Keratinocyte (primary cell): ENCODE data around the gene TMPRSS2. TPM values are rescaled to one million over a fixed set of nuclear protein-coding genes. Genes with fewer than 3 reads are reported as not detected.
A peak's percentile ranks its signal among the peaks of the same experiment; 100 is the strongest.

Experiments
- DNase-seq: peaks from one replicate; pipeline ENCODE4 v3.0.0-alpha.2; 2011; ENCODE audit warnings: low read depth, missing footprints, low spot score
- FAIRE-seq: peaks from 2 replicates; lab custom pipeline; 2011; peaks lifted over from hg19 to GRCh38; lab: Jason Lieb, UNC
- H2AFZ ChIP-seq: 2 replicates; pipeline ENCODE4 v1.6.0; 2012; ENCODE audit warnings: low read length, control low read depth, inconsistent platforms; ENCODE audit not compliant: control insufficient read depth
- H3K27ac ChIP-seq: 2 replicates; pipeline ENCODE4 v1.5.1; 2011; ENCODE audit warnings: low read length; ENCODE audit not compliant: control insufficient read depth, insufficient read depth
- H3K27me3 ChIP-seq: 3 replicates; pipeline ENCODE4 v1.6.0; 2011; ENCODE audit warnings: low read length; ENCODE audit not compliant: control insufficient read depth, insufficient read depth; ENCODE audit errors: extremely low read depth
- H3K36me3 ChIP-seq, 2 experiments: 2 replicates in 1 of 2; 3 replicates in 1 of 2; pipeline ENCODE4 v1.5.1; 2011; ENCODE audit warnings: low read length in 2 of 2, mild to moderate bottlenecking in 1 of 2; ENCODE audit not compliant: control insufficient read depth in 2 of 2, insufficient read depth in 2 of 2; ENCODE audit errors: extremely low read depth in 1 of 2
- H3K4me1 ChIP-seq: 3 replicates; pipeline ENCODE4 v1.5.1; 2011; ENCODE audit warnings: low read length; ENCODE audit not compliant: control insufficient read depth, insufficient read depth; ENCODE audit errors: extremely low read depth
- H3K4me2 ChIP-seq: 3 replicates; pipeline ENCODE4 v1.6.0; 2011; ENCODE audit warnings: low read depth, low read length; ENCODE audit not compliant: control insufficient read depth, insufficient read depth; ENCODE audit errors: extremely low read depth
- H3K4me3 ChIP-seq, 3 experiments: fragments of 200-600 bp in 1 of 3; sonication (generic) in 1 of 3; 2 replicates in 2 of 3; 3 replicates in 1 of 3; pipeline ENCODE4 v1.5.1; 2011 to 2016; ENCODE audit warnings: low read length in 3 of 3, mild to moderate bottlenecking in 3 of 3, control low read depth in 2 of 3, inconsistent platforms in 1 of 3, low read depth in 1 of 3, mixed read lengths in 1 of 3, mixed run types in 1 of 3, moderate library complexity in 1 of 3; ENCODE audit not compliant: control insufficient read depth in 2 of 3, insufficient read depth in 2 of 3; ENCODE audit errors: extremely low read depth in 1 of 3
- H3K79me2 ChIP-seq: 2 replicates; pipeline ENCODE4 v1.6.0; 2012; ENCODE audit warnings: low read length; ENCODE audit not compliant: control insufficient read depth, insufficient read depth
- H3K9ac ChIP-seq: 3 replicates; pipeline ENCODE4 v1.6.0; 2011; ENCODE audit warnings: low read length; ENCODE audit not compliant: control insufficient read depth, insufficient read depth; ENCODE audit errors: extremely low read depth
- H3K9me1 ChIP-seq: 3 replicates; pipeline ENCODE4 v1.6.0; 2011; ENCODE audit warnings: low read length; ENCODE audit not compliant: control insufficient read depth, insufficient read depth; ENCODE audit errors: extremely low read depth
- H3K9me3 ChIP-seq: 2 replicates; pipeline ENCODE4 v1.5.1; 2012; ENCODE audit warnings: low read depth, low read length; ENCODE audit not compliant: control insufficient read depth
- H4K20me1 ChIP-seq: 3 replicates; pipeline ENCODE4 v1.6.0; 2011; ENCODE audit warnings: low read length; ENCODE audit not compliant: control insufficient read depth, insufficient read depth; ENCODE audit errors: extremely low read depth
- CTCF ChIP-seq, 3 experiments: IDR thresholded peaks in 1 of 3; conservative IDR thresholded peaks in 1 of 3; optimal IDR thresholded peaks in 1 of 3; 2 replicates in 2 of 3; 3 replicates in 1 of 3; pipeline versions ENCODE3 to v1.5.1; 2011; ENCODE audit warnings: low read length in 3 of 3, mild to moderate bottlenecking in 3 of 3, moderate library complexity in 2 of 3, control low read depth in 1 of 3, inconsistent platforms in 1 of 3; ENCODE audit not compliant: insufficient read depth in 2 of 3; ENCODE audit errors: extremely low read depth in 1 of 3
- EZH2 ChIP-seq: IDR thresholded peaks from one replicate; pipeline ENCODE4 v1.6.1; 2012; ENCODE audit warnings: inconsistent platforms, mild to moderate bottlenecking, low read length, moderate library complexity
- dilution Hi-C: fragments of 300-500 bp; cut with MboI; formaldehyde crosslinking; loops from one replicate; pipeline ENCODE4 v1.7.0; 2020; ENCODE audit warnings: low sequenced_read_pairs; ENCODE audit not compliant: extremely low pct_ligation_motif_present
- polyA plus RNA-seq, 5 experiments: library from polyadenylated mRNA; depleted of rRNA in 3 of 5; stranded (reverse) in 3 of 5; stranded (forward) in 1 of 5; unstranded in 1 of 5; fragments of >200 nt; gene quantifications; 1 replicate in 1 of 5; 2 replicates in 3 of 5; 3 replicates in 1 of 5; pipeline versions ENCODE4 v1.2.1 to v1.2.3, GENCODE V29; 2011 to 2012; ENCODE audit warnings: missing spikeins in 2 of 5, low read depth in 1 of 5, low replicate concordance in 1 of 5

TMPRSS2 gene
- polyA plus RNA-seq, 1 donor (not counting 4 experiments of a cell fraction or from before 2014, with no cell fraction given): not detected

GRCh38 chr21:41508415-41509144 lies 622 bp upstream of the TMPRSS2 start:
- no peaks in the 10 kb centered on the region for H3K9me1 ChIP-seq
- TF ChIP-seq EZH2: peak; percentile 78
- TF ChIP-seq CTCF (optimal IDR thresholded peaks at IDR 0.05 in 1 of 3, IDR thresholded peaks at IDR 0.05 in 1 of 3, conservative IDR thresholded peaks at IDR 0.05 in 1 of 3; ENCODE audit: extremely low read depth in 1 of 3, insufficient read depth in 2 of 3, low read length in 3 of 3): no peak
- no peak overlapping the region for H3K9ac ChIP-seq
- no peaks in the 10 kb centered on the region for H3K4me1 ChIP-seq
- dilution Hi-C loops: no loop called here
- DNase-seq: no peak
- H4K20me1 ChIP-seq: peaks cover 2% of the 10 kb centered on the region
- no peaks in the 10 kb centered on the region for H3K36me3 ChIP-seq
- H3K27me3 ChIP-seq: peaks cover 55% of the 10 kb centered on the region
- H3K4me2 ChIP-seq: no peak overlapping the region
- no peak overlapping the region for H3K27ac ChIP-seq
- H3K79me2 ChIP-seq: no peaks in the 10 kb centered on the region
- no peak overlapping the region for H2AFZ ChIP-seq
- no peak overlapping the region for H3K4me3 ChIP-seq
- H3K9me3 ChIP-seq: no peaks in the 10 kb centered on the region
- FAIRE-seq: no peak

GRCh38 chr21:41506611-41507520 lies 1.1 kb downstream of the TMPRSS2 start:
- FAIRE-seq: no peak
- TF ChIP-seq EZH2 (no peak), CTCF (optimal IDR thresholded peaks at IDR 0.05 in 1 of 3, IDR thresholded peaks at IDR 0.05 in 1 of 3, conservative IDR thresholded peaks at IDR 0.05 in 1 of 3; ENCODE audit: extremely low read depth in 1 of 3, insufficient read depth in 2 of 3, low read length in 3 of 3) (no peak)
- Histone ChIP-seq H3K27me3 (peaks cover 55% of the 10 kb centered on the region), H2AFZ (no peak overlapping the region), H3K9me3 (no peaks in the 10 kb centered on the region), H3K79me2 (no peaks in the 10 kb centered on the region), H3K36me3 (no peaks in the 10 kb centered on the region), H3K27ac (no peak overlapping the region), H3K4me1 (no peaks in the 10 kb centered on the region), H3K4me2 (peak overlapping the region; percentile 10), H3K9ac (no peak overlapping the region), H3K9me1 (no peaks in the 10 kb centered on the region), H3K4me3 (peak overlapping the region in 2 of 3 experiments; percentile 1 to 7), H4K20me1 (peaks cover 2% of the 10 kb centered on the region)
- DNase-seq: no peak
- dilution Hi-C loops: no loop called here
